ENCODE data around the gene L2HGDH. TPM values are rescaled to one million over a fixed set of nuclear protein-coding genes. Genes with fewer than 3 reads are reported as not detected.

L2HGDH gene
- total and polyA plus RNA-seq, 2 donors from 2014 or later = 11.1 to 12.5 TPM

DNA sequence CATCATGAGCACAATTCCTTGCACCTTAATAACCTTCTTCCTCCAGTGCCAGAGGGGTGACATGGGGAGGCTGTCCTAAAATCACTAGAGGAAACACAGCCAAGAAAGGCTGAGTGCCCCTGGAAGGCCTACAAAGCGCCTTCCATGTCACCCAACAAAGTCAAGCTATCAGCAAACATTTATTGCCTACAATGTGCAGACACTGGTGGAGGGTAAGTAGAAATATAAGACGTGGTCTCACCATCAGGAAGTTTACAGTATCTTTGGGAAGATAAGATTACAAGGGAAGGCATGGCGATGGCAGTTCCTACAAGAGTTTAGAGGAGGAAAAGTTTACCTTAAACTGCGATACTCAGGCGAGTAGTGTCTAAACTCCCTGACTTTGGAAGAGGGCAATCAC lies 28.0 kb upstream of the L2HGDH start:
- intact Hi-C loops (cut with DNase I) = no loop called here
- DNase-seq = no peak
- Histone ChIP-seq H3K27me3 (ENCODE audit: control insufficient read depth, insufficient read depth, low read length) (no peaks in the 10 kb centered on the region), H3K9me3 (ENCODE audit: control insufficient read depth in 2 of 3, insufficient read depth in 1 of 3, low read length in 3 of 3) (no peaks in the 10 kb centered on the region), H3K4me1 (ENCODE audit: control insufficient read depth in 2 of 3, insufficient read depth in 2 of 3, low read depth in 1 of 3, low read length in 3 of 3) (peaks cover 6 to 19% (median 13%) of the 10 kb centered on the region in 3 donors), H3K36me3 (ENCODE audit: control insufficient read depth in 2 of 3, insufficient read depth in 3 of 3, low read length in 3 of 3) (peaks cover 0 to 10% (median 10%) of the 10 kb centered on the region in 3 donors), H3K9ac (ENCODE audit: low read length in 3 of 3) (no peak overlapping the region), H3K4me3 (ENCODE audit: low read length in 3 of 3) (no peak overlapping the region), H3K27ac (ENCODE audit: low read depth in 2 of 2, low read length in 2 of 2) (no peak overlapping the region)
- TF ChIP-seq, protein P1, sequence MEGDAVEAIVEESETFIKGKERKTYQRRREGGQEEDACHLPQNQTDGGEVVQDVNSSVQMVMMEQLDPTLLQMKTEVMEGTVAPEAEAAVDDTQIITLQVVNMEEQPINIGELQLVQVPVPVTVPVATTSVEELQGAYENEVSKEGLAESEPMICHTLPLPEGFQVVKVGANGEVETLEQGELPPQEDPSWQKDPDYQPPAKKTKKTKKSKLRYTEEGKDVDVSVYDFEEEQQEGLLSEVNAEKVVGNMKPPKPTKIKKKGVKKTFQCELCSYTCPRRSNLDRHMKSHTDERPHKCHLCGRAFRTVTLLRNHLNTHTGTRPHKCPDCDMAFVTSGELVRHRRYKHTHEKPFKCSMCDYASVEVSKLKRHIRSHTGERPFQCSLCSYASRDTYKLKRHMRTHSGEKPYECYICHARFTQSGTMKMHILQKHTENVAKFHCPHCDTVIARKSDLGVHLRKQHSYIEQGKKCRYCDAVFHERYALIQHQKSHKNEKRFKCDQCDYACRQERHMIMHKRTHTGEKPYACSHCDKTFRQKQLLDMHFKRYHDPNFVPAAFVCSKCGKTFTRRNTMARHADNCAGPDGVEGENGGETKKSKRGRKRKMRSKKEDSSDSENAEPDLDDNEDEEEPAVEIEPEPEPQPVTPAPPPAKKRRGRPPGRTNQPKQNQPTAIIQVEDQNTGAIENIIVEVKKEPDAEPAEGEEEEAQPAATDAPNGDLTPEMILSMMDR (IDR thresholded peaks at IDR 0.05; ENCODE audit: borderline replicate concordance, extremely low read depth, insufficient read depth) = no peak
- FAIRE-seq = no peak

DNA sequence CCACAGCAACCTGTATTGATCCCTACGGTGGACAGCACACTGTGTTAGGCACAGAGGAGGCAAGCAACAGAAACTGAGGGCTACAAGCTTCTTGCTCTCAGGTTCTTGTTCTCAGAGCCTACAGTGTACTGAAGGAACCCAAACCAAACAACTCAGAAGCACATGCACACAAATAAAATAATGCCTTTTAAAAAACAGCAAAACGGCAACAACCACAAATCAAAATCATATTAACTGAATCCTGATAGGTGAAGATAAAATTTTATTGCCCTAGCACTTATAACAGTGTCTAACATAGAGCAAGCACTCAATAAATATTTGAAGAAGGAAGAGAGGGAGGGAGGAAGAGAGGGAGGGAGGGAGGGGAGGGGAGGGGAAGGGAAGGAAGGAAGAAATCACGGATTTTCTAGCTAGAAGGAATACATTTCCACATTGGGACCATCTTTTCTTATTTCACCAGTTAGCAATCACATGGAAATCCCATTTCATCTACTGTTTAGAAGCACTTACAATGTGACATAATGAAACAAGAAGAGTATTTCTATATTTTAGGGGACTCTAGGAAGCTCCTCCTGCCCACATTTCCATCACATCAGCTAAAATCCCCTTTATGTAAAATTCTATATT lies 27.3 kb upstream of the L2HGDH start:
- no peak overlapping the region for H3K27ac ChIP-seq (ENCODE audit: low read depth in 2 of 2, low read length in 2 of 2)
- peaks cover 5 to 19% (median 16%) of the 10 kb centered on the region in 3 donors for H3K4me1 ChIP-seq (ENCODE audit: control insufficient read depth in 2 of 3, insufficient read depth in 2 of 3, low read depth in 1 of 3, low read length in 3 of 3)
- H3K27me3 ChIP-seq (ENCODE audit: control insufficient read depth, insufficient read depth, low read length) = no peaks in the 10 kb centered on the region
- TF ChIP-seq, protein P1 (IDR thresholded peaks at IDR 0.05; ENCODE audit: borderline replicate concordance, extremely low read depth, insufficient read depth) = no peak
- no peaks in the 10 kb centered on the region for H3K9me3 ChIP-seq (ENCODE audit: control insufficient read depth in 2 of 3, insufficient read depth in 1 of 3, low read length in 3 of 3)
- intact Hi-C loops (cut with DNase I) = no loop called here
- peaks cover 0 to 13% (median 10%) of the 10 kb centered on the region in 3 donors for H3K36me3 ChIP-seq (ENCODE audit: control insufficient read depth in 2 of 3, insufficient read depth in 3 of 3, low read length in 3 of 3)
- no peak for FAIRE-seq
- no peak for DNase-seq
- no peak overlapping the region for H3K9ac ChIP-seq (ENCODE audit: low read length in 3 of 3)
- no peak overlapping the region for H3K4me3 ChIP-seq (ENCODE audit: low read length in 3 of 3)

DNA sequence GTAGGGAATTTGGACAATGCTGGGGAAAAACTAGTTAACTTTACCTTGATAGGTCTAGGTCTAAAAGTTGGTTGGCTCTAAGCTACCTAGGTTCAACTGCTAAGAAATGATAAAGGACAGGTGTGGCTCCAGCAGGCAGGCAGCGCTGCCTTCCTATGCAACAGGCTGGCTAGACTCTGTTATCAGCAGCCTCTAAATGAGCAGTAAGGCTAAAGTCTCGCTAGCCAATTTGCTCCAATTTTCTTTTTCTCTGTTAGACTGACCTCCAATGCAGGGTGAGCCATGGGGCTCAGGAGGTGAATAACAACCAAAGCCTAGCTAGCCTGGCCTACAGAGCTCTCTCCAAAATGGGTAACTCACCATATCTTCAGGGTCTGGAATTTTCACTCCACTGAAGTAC lies 26.6 kb upstream of the L2HGDH start:
- no peak for FAIRE-seq
- H3K4me1 ChIP-seq (ENCODE audit: control insufficient read depth in 2 of 3, insufficient read depth in 2 of 3, low read depth in 1 of 3, low read length in 3 of 3) = peaks cover 5 to 16% (median 16%) of the 10 kb centered on the region in 3 donors
- no peak overlapping the region for H3K9ac ChIP-seq (ENCODE audit: low read length in 3 of 3)
- intact Hi-C loops (cut with DNase I) = no loop called here
- H3K9me3 ChIP-seq (ENCODE audit: control insufficient read depth in 2 of 3, insufficient read depth in 1 of 3, low read length in 3 of 3) = no peaks in the 10 kb centered on the region
- no peak for DNase-seq
- H3K4me3 ChIP-seq (ENCODE audit: low read length in 3 of 3) = no peak overlapping the region
- peak overlapping the region in 1 of 2 donors; percentile 3 for H3K27ac ChIP-seq (ENCODE audit: low read depth in 2 of 2, low read length in 2 of 2)
- no peaks in the 10 kb centered on the region for H3K27me3 ChIP-seq (ENCODE audit: control insufficient read depth, insufficient read depth, low read length)
- H3K36me3 ChIP-seq (ENCODE audit: control insufficient read depth in 2 of 3, insufficient read depth in 3 of 3, low read length in 3 of 3) = peaks cover 0 to 12% (median 10%) of the 10 kb centered on the region in 3 donors
- TF ChIP-seq, protein P1 (IDR thresholded peaks at IDR 0.05; ENCODE audit: borderline replicate concordance, extremely low read depth, insufficient read depth) = no peak
